OCI-LY3 (cell line): ENCODE results near the gene USF1.

Experiments used
- H2AFZ ChIP-seq: fragments of 200-600, 300-600 bp; shearing (Covaris generic); 2 replicates; pipeline ENCODE4 v1.6.0; 2014; ENCODE audit warnings: antibody characterized with exemption, low read depth, low read length
- H3K27ac ChIP-seq: fragments of 200-600, 300-600 bp; sonication (generic); 2 replicates; pipeline ENCODE4 v1.5.1; 2014; ENCODE audit warnings: mild to moderate bottlenecking, low read length, moderate library complexity, mixed read lengths
- H3K27me3 ChIP-seq: fragments of 200-600, 300-600 bp; sonication (generic); 2 replicates; pipeline ENCODE4 v1.6.1; 2014; ENCODE audit warnings: low read depth, low read length, mixed read lengths
- H3K36me3 ChIP-seq: fragments of 200-600, 300-600 bp; sonication (generic); replicated peaks from 2 replicates; pipeline ENCODE3; 2014; ENCODE audit warnings: low read depth, low read length, mixed read lengths
- H3K4me1 ChIP-seq: fragments of 300-600, 200-600 bp; sonication (generic); 2 replicates; pipeline ENCODE4 v1.6.1; 2014; ENCODE audit warnings: low read length, mixed read lengths
- H3K4me2 ChIP-seq: fragments of 200-600, 300-600 bp; sonication (generic); 2 replicates; pipeline ENCODE4 v1.6.1; 2014; ENCODE audit warnings: low read length, mixed read lengths
- H3K4me3 ChIP-seq: fragments of 300-600, 200-600 bp; sonication (generic); 2 replicates; pipeline ENCODE4 v1.5.1; 2014; ENCODE audit warnings: antibody characterized with exemption, mild to moderate bottlenecking, low read length, moderate library complexity
- H3K79me2 ChIP-seq: fragments of 300-600, 200-600 bp; shearing (Covaris generic); 2 replicates; pipeline ENCODE4 v1.6.1; 2014; ENCODE audit warnings: mild to moderate bottlenecking, low read length, mixed read lengths
- H3K9ac ChIP-seq: fragments of 300-600, 200-600 bp; shearing (Covaris generic); 2 replicates; pipeline ENCODE4 v1.6.0; 2014; ENCODE audit warnings: mild to moderate bottlenecking, low read length, moderate library complexity
- H3K9me3 ChIP-seq: fragments of 200-600, 300-600 bp; shearing (Covaris generic); 2 replicates; pipeline ENCODE4 v1.6.1; 2014; ENCODE audit warnings: low read length, mixed read lengths; ENCODE audit not compliant: insufficient read depth
- H4K20me1 ChIP-seq: fragments of 200-600, 300-600 bp; sonication (generic); 2 replicates; pipeline ENCODE4 v1.6.1; 2016; ENCODE audit warnings: low read length, mixed read lengths; ENCODE audit not compliant: insufficient read depth
- EZH2phosphoT487 ChIP-seq: fragments of 200-600 bp; shearing (Covaris generic); IDR thresholded peaks from 2 replicates; pipeline ENCODE4 v1.6.1; 2018; ENCODE audit warnings: antibody characterized with exemption, mixed run types, low read depth
- TF ChIP-seq, protein P1 (sequence below): fragments of 200-600, 300-600 bp; sonication (generic); IDR thresholded peaks from 2 replicates; pipeline ENCODE4 v1.5.1; 2014; ENCODE audit warnings: antibody characterized with exemption, low read length, low read depth

USF1 gene, protein sequence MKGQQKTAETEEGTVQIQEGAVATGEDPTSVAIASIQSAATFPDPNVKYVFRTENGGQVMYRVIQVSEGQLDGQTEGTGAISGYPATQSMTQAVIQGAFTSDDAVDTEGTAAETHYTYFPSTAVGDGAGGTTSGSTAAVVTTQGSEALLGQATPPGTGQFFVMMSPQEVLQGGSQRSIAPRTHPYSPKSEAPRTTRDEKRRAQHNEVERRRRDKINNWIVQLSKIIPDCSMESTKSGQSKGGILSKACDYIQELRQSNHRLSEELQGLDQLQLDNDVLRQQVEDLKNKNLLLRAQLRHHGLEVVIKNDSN

DNA sequence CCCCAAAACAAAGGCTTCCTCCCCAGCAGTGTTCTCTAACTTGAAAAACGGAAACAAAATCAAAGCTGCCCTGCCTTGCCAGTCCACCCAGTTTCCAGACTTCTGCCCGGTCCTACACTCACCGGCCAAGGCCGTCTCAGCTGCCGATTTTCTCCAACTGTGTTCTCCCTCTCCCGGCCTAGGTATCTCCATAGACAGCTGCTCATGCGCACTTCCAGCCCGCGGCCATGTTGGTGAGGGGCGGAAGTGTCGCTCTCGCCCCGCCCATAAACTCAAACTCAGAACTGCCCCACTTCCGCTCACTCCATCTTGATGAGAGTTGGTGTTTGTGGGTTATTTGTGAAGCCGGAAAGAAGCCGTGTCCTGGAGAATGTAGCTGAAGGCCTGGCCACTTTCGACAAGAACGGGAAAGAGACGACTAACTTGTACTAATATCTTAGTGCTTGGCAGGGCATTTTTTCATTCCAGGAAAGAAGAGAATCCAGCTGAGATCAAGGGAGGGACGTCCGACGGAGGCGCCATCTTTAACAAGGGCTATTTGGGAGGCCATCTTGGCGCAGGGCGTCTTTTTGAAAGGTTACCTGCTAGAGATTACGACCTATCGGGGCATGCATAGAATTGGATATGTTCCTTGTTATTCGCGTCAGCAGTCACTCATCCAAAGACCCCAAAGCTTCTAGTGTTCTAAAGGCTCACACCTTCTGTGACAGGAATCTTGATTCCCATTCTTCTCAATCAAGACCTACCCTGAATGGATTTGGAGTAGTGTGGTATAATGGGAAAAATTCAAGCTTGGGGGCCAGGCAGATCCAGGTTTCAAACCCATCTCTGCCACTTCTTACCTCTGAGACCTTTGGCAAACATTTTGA, at the start of gene USF1:
TSS of gene USF1 (minus strand) at position 242 of the 869 bp plus-strand sequence. CDS start 2,702 bp downstream, outside the sequence.
- Histone ChIP-seq H3K27me3 (no peaks in the 10 kb centered on the region), H4K20me1 (peaks cover 12% of the 10 kb centered on the region; the same call in 1 of the 2 replicates), H3K27ac (peak within 1 kb of the TSS; percentile 91), H3K4me1 (peaks cover 28% of the 10 kb centered on the region), H3K4me3 (peak within 1 kb of the TSS; percentile 81), H3K79me2 (peaks cover 26% of the 10 kb centered on the region), H3K4me2 (peak within 1 kb of the TSS; percentile 84), H2AFZ (no peak within 1 kb of the TSS), H3K9ac (peak within 1 kb of the TSS; percentile 98), H3K36me3 (peaks cover 54% of the 10 kb centered on the region), H3K9me3 (no peaks in the 10 kb centered on the region)
- TF ChIP-seq EZH2phosphoT487, result no peak
- TF ChIP-seq, protein P1, sequence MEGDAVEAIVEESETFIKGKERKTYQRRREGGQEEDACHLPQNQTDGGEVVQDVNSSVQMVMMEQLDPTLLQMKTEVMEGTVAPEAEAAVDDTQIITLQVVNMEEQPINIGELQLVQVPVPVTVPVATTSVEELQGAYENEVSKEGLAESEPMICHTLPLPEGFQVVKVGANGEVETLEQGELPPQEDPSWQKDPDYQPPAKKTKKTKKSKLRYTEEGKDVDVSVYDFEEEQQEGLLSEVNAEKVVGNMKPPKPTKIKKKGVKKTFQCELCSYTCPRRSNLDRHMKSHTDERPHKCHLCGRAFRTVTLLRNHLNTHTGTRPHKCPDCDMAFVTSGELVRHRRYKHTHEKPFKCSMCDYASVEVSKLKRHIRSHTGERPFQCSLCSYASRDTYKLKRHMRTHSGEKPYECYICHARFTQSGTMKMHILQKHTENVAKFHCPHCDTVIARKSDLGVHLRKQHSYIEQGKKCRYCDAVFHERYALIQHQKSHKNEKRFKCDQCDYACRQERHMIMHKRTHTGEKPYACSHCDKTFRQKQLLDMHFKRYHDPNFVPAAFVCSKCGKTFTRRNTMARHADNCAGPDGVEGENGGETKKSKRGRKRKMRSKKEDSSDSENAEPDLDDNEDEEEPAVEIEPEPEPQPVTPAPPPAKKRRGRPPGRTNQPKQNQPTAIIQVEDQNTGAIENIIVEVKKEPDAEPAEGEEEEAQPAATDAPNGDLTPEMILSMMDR, result no peak

DNA sequence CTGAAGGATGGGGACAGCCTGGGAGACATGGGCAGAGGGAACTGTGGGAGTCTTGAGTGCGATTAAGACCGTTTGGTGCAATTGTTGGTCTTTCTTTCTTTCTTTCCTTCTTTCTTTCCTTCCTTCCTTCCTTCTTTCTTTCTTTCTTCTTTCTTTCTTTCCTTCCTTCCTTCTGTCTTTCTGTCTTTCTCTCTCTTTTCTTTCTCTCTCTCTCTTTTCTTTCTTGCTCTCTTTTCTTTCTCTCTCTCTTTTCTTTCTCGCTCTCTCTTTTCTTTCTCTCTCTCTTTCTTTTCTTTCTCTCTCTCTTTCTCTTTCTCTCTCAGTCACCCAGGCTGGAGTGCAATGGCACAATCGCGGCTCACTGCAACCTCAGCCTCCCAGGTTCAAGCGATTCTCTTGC, 49.5 kb upstream of the USF1 start:
- Histone ChIP-seq H4K20me1 (no peaks in the 10 kb centered on the region), H3K79me2 (no peaks in the 10 kb centered on the region), H3K27ac (no peak overlapping the region), H2AFZ (no peak overlapping the region), H3K27me3 (no peaks in the 10 kb centered on the region), H3K4me2 (peak overlapping the region; percentile 77; the same call in 1 of the 2 replicates), H3K4me1 (peaks cover 59% of the 10 kb centered on the region), H3K9me3 (no peaks in the 10 kb centered on the region), H3K36me3 (peaks cover 11% of the 10 kb centered on the region), H3K9ac (no peak overlapping the region), H3K4me3 (no peak overlapping the region)
- no peak for TF ChIP-seq EZH2phosphoT487
- TF ChIP-seq, protein P1, result no peak

GRCh38 chr1:161094481-161094880, 48.7 kb upstream of the USF1 start:
- H3K4me3 ChIP-seq, result no peak overlapping the region
- no peaks in the 10 kb centered on the region for H4K20me1 ChIP-seq
- no peaks in the 10 kb centered on the region for H3K79me2 ChIP-seq
- no peaks in the 10 kb centered on the region for H3K27me3 ChIP-seq
- H3K9ac ChIP-seq, result no peak overlapping the region
- no peak overlapping the region for H3K4me2 ChIP-seq
- no peaks in the 10 kb centered on the region for H3K9me3 ChIP-seq
- H2AFZ ChIP-seq, result no peak overlapping the region
- H3K36me3 ChIP-seq, result peaks cover 5% of the 10 kb centered on the region
- no peak for TF ChIP-seq EZH2phosphoT487
- TF ChIP-seq, protein P1, result no peak
- peaks cover 59% of the 10 kb centered on the region for H3K4me1 ChIP-seq
- H3K27ac ChIP-seq, result no peak overlapping the region

DNA sequence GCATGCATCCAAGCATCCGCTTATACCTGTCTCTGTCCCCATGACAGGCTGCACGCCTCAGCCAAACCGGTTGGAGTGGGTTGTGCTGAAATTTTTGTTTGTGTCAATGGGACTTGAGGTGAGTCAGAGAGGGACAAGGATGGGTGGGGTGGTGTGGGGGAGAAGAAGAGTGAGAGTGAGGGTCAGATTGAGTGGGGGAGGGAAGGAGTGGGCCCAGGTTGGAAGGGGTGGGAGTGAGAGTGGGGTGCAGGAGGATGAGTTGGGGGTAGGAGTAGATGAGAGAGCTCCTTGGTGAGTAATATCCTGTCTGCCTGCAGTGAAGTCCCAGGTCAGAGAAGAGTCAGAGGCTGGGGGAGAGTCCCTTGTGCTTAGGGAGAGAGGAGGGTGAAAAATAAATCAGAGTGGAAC, 46.8 kb upstream of the USF1 start:
- Histone ChIP-seq H3K36me3 (no peaks in the 10 kb centered on the region), H3K4me2 (peak overlapping the region; percentile 21), H4K20me1 (no peaks in the 10 kb centered on the region), H3K27ac (no peak overlapping the region), H3K79me2 (no peaks in the 10 kb centered on the region), H3K27me3 (no peaks in the 10 kb centered on the region), H3K4me1 (peaks cover 48% of the 10 kb centered on the region), H3K9me3 (no peaks in the 10 kb centered on the region), H2AFZ (no peak overlapping the region), H3K4me3 (no peak overlapping the region), H3K9ac (no peak overlapping the region)
- no peak for TF ChIP-seq EZH2phosphoT487
- TF ChIP-seq, protein P1, result no peak
